Amniotic epithelial cell (primary cell): ENCODE results near the gene SLC43A1.
A peak's percentile ranks its signal among the peaks of the same experiment; 100 is the strongest.
"Not testable (repeated sequence)": the region's sequence is repeated elsewhere in the genome, so short reads cannot be mapped to it uniquely, and the experiment has no call there.

Experiments
- DNase-seq: peaks from one replicate; pipeline ENCODE4 v3.0.0-alpha.2; 2010; ENCODE audit warnings: low read depth

Gene SLC43A1

DNA sequence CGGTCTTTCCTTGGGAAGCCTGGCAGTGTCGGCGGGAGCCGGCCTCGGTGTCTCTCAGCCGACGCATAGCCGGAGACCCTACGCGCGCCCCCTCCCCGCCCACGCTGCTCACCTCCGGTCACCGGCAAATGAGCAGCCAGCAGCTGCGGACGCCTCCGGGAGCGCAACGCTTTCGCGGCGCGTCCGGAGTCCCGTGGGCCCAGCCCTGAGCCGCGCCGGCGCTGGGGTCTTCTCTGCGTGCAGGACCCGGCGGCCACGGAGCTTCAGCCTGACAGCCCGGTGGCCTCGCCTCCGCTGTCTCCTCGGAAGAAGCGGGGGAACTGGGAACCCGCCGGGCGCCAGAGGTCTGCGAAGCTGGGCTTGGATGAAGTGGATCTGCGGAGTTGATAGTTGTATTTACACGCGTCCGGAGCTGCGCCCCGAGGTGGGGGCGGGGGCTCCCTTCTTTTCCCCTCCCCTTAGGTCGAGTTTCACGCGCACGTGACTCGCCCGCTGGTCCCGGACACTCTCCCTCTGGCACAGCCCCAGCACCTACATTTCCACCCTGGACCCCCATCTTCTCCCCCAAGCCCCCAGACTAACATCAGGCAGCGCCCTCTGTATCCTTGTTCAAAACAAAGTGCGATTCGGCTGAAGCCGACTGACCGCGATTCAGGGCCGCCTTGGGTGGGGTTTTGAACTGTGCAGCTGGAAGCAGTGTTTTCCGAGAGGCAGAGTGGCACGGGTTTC, at the start of gene SLC43A1:
TSS of gene SLC43A1 (minus strand) at position 371 of the 729 bp plus-strand sequence. CDS start 1,591 bp downstream, outside the sequence.
- DNase-seq = peak; percentile 62

DNA sequence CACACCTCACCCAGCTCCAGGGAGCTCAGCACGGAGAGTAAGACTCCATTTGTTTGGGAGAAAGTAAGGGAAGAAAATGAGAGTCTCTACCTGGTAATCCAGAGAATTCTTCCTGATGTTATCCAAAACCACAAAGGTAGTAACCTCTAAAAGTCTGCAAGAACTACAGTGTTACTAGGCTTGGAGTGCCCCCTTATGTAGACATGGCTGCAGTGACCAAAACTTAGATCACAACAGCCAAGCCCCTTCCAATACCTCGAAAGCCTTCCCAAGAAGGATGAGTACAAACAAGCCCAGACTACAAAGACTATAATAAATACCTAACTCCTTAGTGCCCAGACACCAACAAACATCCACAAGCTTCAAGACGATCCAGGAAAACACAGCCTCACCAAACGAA, 47.1 kb upstream of the SLC43A1 start:
- no peak for DNase-seq

DNA sequence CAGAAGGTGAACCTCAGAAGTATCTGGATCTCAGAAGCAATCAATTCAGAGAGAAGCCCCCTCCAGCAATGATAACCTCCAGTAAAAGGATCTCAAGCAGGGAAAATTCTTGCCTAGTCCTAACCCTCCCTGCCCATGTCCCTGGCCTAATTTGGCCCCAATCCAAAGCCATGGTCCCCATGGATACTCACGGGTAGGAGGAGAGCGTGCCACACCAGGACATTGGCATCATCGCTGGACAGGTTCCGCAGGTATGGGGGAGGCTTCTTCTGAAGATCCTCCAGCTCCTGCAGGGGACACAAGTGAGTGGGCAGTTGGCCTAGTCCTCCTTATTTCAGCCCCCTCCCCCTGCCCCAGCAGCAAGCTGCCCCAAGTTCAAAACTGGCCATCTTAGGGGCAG, 44.6 kb upstream of the SLC43A1 start:
- no peak for DNase-seq

DNA sequence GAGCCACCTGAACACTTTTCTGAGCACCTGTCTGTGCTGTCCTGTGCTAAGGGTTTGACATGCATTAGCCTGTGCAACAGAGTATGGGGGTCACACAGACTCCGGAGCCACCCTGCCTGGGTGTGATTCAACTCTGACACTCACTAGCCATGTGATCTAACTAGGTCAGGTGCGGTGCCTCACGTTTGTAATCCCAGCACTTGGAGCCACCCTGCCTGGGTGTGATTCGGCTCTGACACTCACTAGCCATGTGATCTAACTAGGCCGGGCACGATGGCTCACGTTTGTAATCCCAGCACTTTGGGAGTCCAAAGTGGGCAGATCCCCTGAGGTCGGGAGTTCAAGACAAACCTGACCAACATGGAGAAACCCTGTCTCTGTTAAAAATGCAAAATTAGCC, 40.5 kb upstream of the SLC43A1 start:
- no peak for DNase-seq

DNA sequence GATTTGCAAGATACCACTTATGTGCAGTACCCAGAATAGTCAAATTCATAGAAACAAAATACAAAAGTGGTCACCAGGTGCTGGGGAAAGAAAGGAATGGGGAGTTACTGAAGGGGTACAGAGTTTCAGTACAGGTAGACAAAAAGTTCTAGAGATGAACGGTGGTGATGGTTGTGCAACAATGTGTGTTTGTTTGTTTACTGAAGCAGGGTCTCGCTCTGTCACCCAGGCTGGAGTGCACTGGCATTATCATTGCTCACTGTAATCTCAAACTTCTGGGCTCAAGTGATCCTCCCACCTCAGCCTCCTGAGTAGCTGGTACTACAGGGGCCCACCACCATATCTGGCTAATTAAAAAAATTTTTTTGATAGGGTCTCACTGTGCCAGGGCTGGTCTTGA, 39.9 kb upstream of the SLC43A1 start:
- no peak for DNase-seq

DNA sequence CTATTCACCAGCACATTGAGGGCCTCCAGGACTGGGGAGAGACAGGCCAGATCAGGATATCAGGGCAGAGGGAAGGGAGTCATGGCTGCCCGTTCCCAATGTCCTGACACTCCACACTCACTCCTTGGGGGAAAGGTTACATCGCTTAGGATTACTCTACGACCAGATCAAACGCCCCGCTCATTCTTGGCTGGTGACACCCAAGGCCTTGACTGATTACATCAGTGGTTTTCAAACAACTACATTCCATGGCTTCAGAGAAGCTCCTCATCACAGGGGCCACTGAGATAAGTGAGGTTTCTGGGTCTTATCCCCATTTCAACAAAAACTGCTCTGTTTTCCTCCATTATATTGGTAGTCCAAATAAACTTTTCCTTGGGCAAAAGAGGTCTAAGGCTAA, 37.0 kb upstream of the SLC43A1 start:
- peak; percentile 80 for DNase-seq

DNA sequence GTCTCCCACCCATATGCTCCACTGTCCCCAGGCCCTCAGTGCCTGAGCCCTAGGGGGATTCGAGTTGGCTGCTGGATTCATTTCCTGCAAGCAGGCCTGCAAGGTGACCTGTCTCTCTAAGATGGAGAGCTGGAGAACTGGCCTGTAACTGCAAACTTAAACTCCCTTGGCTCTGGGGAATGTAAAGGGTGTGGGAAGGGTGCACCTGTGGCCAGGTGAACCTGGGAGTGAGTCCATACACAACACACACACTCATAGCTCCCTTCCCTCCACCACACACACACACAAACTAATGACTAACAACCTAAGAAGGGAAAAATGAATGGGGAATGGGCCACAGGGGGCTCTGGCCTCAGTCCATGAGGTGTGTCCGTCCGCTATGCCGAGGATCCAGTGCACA, 36.4 kb upstream of the SLC43A1 start:
- no peak for DNase-seq

DNA sequence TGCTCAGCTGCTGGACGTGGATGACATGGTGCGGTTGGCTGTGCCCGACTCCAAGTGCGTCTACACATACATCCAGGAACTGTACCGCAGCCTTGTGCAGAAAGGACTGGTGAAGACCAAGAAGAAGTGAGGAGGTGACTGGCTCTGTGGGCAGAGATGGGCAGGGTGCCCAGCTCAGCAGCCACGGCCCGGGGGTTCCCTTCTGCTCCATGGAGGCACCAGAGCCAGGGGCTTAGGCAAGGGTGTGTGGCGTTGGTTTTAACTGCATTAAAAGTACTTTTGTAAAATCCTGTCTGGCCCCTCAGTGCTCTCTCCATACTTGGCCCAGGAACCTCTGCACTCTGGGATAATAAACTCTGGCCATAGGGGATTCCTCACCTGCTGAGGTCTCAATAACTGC, 34.5 kb upstream of the SLC43A1 start:
- no peak for DNase-seq

DNA sequence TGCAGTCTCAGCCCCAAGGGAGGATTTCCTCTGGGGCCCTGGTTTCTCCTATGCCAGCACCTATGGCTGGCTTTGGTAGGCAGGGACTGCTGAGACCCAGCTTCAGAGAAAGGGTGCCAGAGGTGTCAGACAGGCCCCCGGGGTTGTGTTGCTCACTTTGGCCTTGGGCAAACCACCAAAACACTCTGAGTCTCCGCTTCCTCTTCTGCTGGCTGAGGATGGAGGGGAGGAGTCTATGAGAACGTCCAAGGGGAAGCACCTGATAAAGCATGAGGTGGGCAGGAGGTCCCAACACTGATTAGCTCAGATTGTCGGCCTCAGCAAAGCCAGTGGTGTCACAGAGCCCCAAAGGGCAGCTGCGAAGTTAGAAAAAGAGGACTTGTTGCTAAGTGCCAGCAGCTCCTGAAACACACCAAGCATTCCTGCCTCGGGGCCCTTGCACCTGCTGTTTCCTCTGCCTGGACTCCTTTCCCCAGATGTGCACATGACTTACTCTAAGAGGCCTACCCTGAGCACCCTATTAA, 32.4 kb upstream of the SLC43A1 start:
- DNase-seq = no peak

DNA sequence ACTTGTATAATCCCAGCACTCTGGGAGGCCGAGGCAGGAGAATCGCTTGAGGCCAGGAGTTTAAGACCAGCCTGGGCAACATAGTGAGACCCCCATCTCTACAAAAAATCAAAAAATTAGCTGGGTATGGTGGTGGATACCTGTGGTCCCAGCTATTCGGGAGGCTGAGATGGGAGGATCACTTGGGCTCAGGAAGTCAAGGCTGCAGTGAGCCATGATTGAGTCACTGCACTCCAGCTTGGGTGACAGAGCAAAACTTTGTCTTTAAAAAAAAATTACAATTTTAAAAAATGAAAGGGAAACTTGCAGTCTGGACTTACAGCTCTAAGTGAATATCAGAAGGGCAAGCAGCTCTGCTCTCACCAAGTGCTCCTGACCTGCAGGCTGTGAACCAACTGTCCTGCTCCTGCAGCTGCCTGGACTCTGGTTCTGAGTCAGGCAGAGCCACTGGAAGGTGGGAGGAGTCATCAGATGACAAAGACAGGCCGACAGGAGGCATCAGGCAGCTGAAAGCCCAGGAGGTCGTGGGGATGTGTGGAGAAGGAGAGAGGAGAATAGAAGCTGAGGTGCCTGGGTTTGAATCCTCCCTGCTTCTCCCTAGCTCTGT, 31.5 kb upstream of the SLC43A1 start:
- DNase-seq = peak; percentile 53

DNA sequence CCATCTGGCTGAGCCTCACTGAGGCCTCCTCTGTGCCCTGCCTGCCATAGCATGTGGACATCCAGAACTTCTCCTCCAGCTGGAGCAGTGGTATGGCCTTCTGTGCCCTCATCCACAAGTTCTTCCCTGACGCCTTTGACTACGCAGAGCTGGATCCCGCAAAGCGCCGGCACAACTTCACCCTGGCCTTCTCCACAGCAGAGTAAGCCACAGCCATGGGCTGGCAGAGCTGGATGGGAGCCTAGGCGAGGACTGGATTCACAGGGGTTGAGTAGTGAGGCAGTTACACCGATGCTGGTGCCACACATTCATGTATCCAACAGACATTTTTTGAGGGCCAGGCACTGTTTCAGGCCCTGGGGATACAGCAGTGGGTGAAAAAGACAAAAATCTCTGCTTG, 30.9 kb upstream of the SLC43A1 start:
- no peak for DNase-seq

DNA sequence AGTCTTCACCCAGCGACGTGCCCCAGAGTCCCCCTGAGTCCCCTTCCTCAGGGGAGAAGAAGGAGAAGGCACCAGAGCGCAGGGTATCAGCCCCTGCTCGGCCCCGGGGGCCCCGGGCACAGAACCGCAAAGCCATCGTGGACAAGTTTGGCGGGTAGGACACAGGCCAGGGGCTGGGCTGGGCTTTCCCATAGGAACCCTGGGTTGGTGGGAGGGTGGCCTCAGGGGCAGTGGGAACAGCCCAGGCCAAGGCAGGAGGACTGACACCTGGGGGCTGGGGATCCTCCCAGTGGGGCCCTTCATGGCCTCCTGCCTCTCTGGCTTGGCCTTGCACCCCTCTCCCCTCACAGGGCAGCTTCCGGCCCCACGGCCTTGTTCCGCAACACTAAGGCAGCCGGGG, 30.4 kb upstream of the SLC43A1 start:
- no peak for DNase-seq

DNA sequence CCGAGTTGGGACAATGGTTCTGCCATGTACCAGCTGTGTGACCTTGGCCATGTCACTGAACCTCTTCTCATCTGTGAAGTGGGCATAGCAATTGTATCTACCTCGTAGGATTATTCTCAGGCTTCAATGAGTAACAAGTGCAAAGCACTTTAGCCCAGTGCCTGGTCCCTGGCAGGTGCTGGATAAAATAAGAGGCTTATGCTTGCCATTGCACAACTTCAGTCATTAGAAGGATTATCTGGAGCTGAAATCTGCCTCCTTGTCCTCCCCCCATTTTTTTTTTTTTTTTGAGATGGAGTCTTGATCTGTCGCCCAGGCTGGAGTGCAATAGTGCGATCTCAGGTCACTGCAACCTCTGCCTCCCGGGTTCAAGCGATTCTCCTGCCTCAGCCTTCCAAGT, 29.1 kb upstream of the SLC43A1 start:
- no peak for DNase-seq

DNA sequence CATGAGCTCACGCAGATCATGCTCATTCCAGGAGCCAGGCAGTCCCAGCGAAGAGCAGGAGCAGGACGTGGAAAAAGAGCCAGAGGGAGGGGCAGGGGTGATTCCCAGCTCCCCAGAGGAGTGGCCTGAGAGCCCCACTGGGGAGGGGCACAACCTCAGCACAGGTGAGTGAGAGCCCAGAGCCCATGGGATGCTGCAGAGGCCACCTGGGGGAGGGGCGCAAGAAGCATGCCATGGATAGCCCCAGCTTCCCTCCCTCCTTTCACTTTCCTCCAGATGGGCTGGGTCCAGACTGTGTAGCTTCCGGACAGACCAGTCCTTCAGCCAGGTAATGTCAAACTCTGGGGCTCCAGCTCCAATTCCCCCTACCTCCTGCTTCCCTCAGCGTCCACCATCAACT, 28.1 kb upstream of the SLC43A1 start:
- no peak for DNase-seq

DNA sequence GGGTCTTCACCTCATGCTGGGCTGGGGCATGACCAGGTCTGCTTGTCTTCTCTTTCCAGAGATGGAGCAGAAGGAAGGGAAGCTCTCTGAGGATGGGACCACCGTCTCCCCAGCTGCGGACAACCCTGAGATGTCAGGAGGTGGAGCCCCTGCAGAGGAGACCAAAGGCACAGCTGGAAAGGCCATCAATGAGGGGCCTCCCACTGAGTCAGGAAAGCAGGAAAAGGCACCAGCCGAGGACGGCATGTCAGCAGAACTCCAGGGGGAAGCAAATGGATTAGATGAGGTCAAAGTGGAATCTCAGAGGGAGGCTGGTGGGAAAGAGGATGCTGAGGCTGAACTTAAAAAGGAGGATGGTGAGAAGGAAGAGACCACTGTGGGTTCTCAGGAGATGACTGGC, 27.1 kb upstream of the SLC43A1 start:
- no peak for DNase-seq

DNA sequence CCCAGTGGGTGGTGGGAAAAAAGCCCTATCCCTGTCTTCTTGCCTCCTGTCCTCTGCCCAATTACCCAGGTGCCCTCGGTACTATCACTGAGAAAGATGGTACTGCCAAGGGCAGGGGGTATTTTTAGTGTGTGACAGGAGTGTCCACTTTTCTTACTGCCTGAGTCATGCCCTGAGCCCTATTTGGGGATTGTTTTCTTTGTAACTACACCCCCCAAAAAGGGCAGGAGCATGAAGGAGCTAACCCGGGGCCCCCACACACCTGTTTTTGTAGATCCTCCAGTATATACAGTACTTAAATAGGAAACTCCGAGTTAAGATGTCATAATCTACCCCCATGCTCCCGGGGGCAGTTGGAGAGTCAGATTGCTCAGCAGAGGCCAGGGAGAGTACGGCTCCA, 25.7 kb upstream of the SLC43A1 start:
- no peak for DNase-seq

DNA sequence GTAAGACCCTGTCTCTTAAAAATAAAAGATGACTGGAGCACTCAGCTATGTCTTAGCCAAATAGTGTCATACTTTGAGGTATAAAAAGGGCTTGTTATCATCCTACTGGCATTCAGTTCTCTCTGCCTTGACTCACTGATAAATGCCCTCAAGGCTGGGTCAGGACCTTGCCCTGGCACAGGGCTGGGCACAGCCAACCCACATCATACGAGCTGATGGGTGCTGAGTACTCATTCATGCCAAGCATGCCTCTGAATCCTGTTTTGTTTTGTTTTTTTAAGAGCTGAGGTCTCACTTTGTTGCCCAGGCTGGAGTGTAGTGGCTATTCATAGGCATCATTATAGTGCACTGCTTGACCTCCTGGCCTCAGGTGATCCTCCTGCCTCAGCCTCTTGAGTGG, 23.8 kb upstream of the SLC43A1 start:
- DNase-seq = no peak

DNA sequence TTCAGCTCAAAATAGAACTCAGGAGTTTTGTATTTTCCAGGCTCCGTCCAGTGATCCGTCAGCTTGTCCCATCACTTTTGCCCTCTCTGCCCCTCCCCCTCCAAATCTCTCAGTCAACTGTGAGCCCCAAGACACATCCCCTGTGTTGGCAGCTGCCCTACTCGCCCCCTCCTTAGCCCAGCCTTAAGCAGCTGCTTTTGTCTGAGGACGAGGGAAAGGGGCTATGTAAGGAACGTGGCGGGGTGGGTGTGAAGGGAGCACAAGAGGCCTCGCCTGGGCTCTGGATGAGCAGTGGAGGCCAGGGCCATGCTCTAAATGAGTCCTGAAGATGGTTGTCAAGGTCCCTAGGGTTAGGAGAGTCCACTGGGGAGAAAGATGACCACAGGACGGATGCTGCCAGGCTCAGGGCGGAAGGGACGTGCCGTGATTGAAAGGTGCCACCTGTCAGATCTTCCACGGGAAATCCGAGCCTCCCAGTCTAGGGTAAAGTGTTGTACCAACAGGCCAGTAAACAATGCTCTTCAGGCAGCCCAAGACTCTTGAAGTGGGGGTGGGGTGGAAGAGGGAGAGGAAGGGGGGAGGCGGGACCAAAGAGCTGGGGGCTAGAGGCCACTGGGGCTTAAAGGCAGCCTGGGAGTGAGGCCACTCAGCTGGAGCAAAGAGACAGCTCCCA, 21.6 kb upstream of the SLC43A1 start, which contains the start of gene SMTNL1:
TSS of gene SMTNL1 (plus strand) at position 649 of the 673 bp plus-strand sequence. CDS start 5,048 bp downstream, outside the sequence.
- DNase-seq = no peak

DNA sequence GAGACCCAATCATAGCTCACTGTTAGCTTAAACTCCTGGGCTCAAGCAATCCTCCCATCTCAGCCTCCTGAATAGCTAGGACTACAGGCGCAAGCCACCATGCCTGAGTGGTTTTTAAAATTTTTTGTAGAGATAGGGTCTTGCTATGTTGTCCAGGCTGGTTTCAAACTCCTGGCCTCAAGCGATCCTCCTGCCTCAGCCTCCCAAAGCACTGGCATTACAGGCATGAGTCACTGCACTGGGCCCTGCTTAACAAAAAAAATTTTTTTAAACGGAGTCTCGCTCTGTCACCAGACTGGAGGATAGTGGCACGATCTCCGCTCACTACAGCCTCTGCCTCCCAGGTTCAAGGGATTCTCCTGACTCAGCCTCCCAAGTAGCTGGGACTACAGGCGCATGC, 18.9 kb upstream of the SLC43A1 start:
- DNase-seq = not testable (repeated sequence)

DNA sequence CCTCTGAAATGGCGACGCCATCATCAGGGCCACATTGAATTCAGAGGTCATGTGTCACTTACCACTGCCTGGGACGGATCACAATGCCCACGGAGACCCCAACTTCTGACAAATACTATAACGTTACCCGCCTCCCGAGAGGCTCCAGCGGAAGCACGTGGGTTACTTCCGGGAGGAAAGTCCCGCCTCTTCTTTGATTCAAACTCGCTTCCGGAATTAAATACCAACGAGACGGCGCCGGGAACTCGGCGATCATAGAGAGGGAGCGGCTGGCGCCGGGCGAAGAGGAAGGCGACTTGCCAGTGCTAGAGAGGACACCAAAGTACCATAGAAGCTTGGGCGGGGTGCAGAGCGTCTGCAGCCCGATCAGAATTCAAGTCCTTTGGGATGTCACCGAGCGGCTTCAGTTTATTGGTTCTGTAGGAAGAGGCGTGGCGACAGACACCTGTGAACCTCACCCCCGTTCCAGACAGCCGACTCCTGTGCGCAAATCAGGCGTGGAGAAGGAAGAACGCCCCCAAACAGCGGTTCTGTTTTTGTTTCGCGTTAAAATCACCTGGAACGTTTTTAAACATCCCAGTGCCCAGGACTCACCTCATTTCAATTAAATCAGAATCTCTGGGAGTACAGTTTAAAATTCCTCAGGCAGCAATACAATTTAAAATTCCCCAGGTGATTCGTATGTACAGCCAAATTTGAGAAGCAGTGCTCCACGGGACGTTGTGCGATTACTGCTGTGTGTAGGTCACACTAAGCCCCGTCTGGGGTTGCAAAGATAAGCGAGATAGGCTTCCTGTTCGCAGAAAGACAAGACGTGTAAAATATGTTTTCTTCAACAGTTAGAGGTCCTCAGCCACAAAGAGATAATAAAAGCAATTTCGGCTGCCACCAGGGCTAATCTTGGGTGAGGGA, 15.3 kb upstream of the SLC43A1 start, which contains the start of gene TIMM10:
TSS of gene TIMM10 (minus strand) at position 159 of the 912 bp plus-strand sequence. CDS start 565 bp downstream, outside the sequence.
- DNase-seq = peak; percentile 93

DNA sequence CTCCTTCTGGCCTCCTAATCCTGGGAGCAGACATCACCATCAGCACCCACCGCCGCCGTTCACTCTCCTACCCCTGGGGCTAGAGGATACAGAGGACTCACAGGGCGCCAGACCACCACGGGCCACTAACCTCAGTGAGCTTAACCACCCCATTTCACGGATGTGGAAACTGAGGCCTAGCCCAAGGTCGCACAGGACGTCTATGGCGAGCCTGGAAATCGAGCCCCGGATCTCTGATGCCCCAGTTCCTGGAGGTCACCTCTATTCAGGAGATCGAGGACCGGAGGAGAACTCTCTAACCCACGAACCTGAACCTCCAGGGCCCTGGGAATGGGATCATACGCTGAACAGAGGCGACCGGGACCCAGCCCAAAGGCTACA, 14.7 kb upstream of the SLC43A1 start:
- no peak for DNase-seq

DNA sequence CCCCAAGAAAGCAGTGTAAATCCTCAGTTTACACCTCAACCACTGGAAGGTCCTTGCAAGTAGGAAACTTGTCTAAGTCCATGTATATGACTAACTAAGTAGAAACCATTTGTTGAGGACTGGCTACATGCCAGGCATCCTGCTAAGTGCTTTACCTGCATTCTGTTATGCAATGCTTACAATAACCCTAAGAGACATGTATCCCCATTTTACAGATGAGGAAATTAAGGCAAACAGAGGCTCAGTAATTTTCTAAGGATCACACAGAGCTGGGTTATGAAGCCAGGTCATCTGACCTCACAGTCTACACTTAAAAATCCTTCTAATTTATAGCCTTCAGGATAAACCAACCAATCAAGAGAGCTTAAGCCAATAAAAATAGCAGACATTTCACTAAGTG, 13.5 kb upstream of the SLC43A1 start:
- DNase-seq = no peak
